GM21526 (cell line): ENCODE data around the gene PACSIN1.

Source experiments
- ATAC-seq: cut with Tn5 transposase; IDR thresholded peaks from one replicate; pipeline ENCODE4 v1.9.1; 2021; ENCODE audit warnings: moderate library complexity; ENCODE audit not compliant: unreplicated experiment, low FRiP score

PACSIN1 gene

DNA sequence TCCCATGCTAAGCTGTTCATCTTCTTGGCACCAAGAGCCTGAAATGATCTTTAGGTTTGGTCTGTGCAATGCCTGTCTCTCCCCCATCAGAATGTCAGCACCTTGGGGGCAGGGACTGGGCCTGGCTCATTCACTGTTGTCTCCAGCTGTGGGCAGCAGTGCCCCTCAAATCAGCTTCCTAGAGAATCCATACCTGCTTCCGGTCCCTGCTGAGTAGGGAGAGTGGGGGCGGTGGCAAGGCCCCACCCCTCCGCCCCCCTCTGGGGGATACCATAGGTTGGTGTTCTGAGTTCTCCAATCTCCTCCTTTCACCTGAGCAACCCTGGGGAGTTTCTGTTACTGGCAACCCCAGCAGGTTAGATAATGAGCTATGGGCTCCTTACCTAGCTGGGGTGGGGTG, 109.5 kb downstream of the PACSIN1 start:
- ATAC-seq = no peak

- ATAC-seq = no peak
Measured at GRCh38 chr6:34576286-34576955, 110.5 kb downstream of the PACSIN1 start.

DNA sequence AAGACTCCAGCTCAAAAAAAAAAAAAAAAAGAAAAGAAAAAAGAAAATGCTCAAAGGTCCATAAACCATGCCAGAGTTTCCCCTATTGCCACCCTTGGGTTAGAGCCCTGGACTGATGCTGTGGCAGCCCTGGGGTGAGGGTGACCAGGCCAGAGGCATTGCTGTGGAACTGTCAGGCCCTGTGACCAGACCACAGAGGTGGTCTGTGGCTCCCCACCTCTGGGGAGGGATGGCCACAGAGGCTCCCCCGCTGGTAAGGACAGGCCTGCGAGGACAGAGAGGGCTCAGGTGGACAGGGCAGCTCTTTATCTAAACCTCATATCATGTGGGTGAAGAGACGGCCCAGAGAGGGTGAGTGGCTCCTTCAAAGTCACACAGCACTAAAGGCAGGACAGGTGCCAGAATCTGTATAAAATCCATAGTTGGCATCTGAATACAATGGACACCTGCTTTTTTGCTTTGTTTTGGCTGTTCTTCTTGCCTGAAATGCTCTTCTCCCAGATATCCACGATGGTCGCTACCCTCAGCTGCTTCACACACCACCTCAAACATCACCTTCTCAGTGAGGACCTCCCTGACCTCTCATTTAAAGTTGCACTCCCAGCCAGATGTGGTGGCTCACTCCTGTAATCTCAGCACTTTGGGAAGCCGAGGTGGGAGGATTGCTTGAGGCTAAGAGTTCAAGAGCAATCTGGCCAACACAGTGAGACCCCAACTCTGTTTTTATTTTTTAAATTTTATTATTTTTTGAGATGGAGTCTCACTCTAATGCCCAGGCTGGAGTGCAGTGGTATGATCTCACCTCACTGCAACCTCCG, 112.8 kb downstream of the PACSIN1 start:
- ATAC-seq = no peak

- ATAC-seq = no peak
Measured at GRCh38 chr6:34580707-34581560, 115.1 kb downstream of the PACSIN1 start.

DNA sequence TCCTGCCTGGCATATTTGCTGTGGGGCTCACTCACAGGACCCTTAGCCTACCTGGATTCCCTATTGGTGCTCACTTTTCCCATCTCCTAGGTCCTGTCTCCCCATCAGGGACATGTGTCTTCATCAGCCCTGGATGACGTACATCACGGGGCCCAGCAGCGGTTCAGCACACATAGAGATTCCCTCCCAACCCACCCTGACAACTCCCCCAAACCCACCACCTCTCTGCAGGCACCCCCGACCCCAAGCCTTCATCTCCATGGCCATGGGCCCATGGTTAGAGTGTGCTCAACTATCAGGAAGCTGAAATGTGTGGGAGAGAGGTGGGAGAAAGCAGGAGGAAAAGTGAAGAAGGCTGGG, 115.7 kb downstream of the PACSIN1 start:
- ATAC-seq = no peak

DNA sequence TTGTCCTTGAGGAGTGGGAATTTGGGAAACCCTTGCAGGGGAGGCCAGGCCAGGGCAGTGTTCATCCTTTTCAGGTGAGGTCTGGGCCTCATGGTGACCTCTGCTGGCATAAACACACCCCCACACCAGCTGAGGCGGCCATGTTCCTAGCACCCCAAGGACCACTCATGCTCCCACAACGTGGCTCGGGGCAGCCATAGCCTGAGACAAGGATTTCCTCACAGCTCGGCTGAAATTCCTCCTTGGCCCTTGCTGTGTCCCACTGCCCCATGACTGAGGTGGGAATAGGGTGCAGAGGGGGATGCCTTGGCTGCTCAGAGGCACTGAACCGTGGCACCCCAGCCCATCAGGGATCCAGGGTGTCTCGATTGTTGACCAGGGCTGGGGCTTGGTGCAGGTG, 117.6 kb downstream of the PACSIN1 start:
- no peak for ATAC-seq

GRCh38 chr6:34583861-34584604, 118.2 kb downstream of the PACSIN1 start:
- no peak for ATAC-seq

- ATAC-seq = no peak
Measured at GRCh38 chr6:34584694-34585093, 118.8 kb downstream of the PACSIN1 start.
